MCF 10A (cell line): ENCODE data around the gene GPC2. TPM values are rescaled to one million over a fixed set of nuclear protein-coding genes. Genes with fewer than 3 reads are reported as not detected.

ENCODE experiments used
- BruUV-seq: library from RNA; stranded (reverse); fragments of 400-500 nt; replicated peaks from 2 replicates; lab custom pipeline; 2021; lab: Mats Ljungman, UMichigan
- CTCF ChIA-PET: fragments of 300-600 bp; sonication (Branson Sonifier 250); formaldehyde crosslinking; extraction: SDS; loops from one replicate; lab custom pipeline; 2021; ENCODE audit warnings: antibody characterized with exemption, inconsistent platforms; lab: Yijun Ruan, JAX
- POLR2A ChIA-PET: fragments of 300-600, 350-650 bp; sonication (Branson Sonifier 250); formaldehyde crosslinking; extraction: SDS; loops from one replicate; lab custom pipeline; 2020; ENCODE audit warnings: antibody characterized with exemption, inconsistent platforms; lab: Yijun Ruan, JAX
- DNase-seq: peaks from one replicate; pipeline ENCODE4 v3.0.0-alpha.2; 2018; ENCODE audit not compliant: unreplicated experiment
- H3K27ac Mint-ChIP-seq: one replicate; pipeline ENCODE4 v1.8.0; 2022; ENCODE audit warnings: mild to moderate bottlenecking, low read depth, mixed read lengths; ENCODE audit not compliant: unreplicated experiment
- H3K27me3 Mint-ChIP-seq: one replicate; pipeline ENCODE4 v1.8.0; 2022; ENCODE audit warnings: mixed read lengths; ENCODE audit not compliant: insufficient read depth, unreplicated experiment
- H3K36me3 Mint-ChIP-seq: one replicate; pipeline ENCODE4 v1.8.0; 2022; ENCODE audit warnings: mild to moderate bottlenecking, moderate library complexity, mixed read lengths; ENCODE audit not compliant: insufficient read depth, unreplicated experiment
- H3K4me1 Mint-ChIP-seq: one replicate; pipeline ENCODE4 v1.8.0; 2022; ENCODE audit warnings: mixed read lengths; ENCODE audit not compliant: insufficient read depth, unreplicated experiment
- H3K4me3 Mint-ChIP-seq: one replicate; pipeline ENCODE4 v1.8.0; 2022; ENCODE audit warnings: mild to moderate bottlenecking, moderate library complexity, mixed read lengths; ENCODE audit not compliant: unreplicated experiment
- H3K9me3 Mint-ChIP-seq: one replicate; pipeline ENCODE4 v1.8.0; 2022; ENCODE audit warnings: mixed read lengths; ENCODE audit not compliant: unreplicated experiment
- CTCF ChIP-seq: fragments of 200-600 bp; IDR thresholded peaks from one replicate; pipeline ENCODE4 v1.8.0; 2022; ENCODE audit warnings: antibody characterized with exemption, mild to moderate bottlenecking; ENCODE audit not compliant: unreplicated experiment
- intact Hi-C: fragments of 100-400 bp; cut with micrococcal nuclease; formaldehyde crosslinking; loops from 2 replicates; pipeline ENCODE4 v1.14.1; 2022
- total RNA-seq: library from RNA; stranded (reverse); gene quantifications from 2 replicates; pipeline ENCODE4 v1.2.3, GENCODE V29; 2022

Gene GPC2
- total RNA-seq, 1 experiment from 2014 or later: 0.65 TPM

- no peak for TF ChIP-seq CTCF
- POLR2A ChIA-PET: no interaction called here
These were observed 36.5 kb upstream of the GPC2 start for GRCh38 chr7:100213672-100214071.

GRCh38 chr7:100212631-100213286 lies 35.6 kb upstream of the GPC2 start:
- H3K36me3 Mint-ChIP-seq: no peaks in the 10 kb centered on the region
- CTCF ChIA-PET: interaction anchor here (0.5 to 6.4 kb wide), 4 partner anchors 11 to 134 kb away, joined by 4 to 93 read pairs (median 7); no protein-coding TSS in a partner anchor
- peaks cover 6% of the 10 kb centered on the region for H3K4me1 Mint-ChIP-seq
- no TSS peak for BruUV-seq
- no peak for DNase-seq
- TF ChIP-seq CTCF: no peak
- H3K27me3 Mint-ChIP-seq: peaks cover 35% of the 10 kb centered on the region
- H3K4me3 Mint-ChIP-seq: no peak overlapping the region
- POLR2A ChIA-PET: no interaction called here
- H3K27ac Mint-ChIP-seq: no peak overlapping the region
- no peaks in the 10 kb centered on the region for H3K9me3 Mint-ChIP-seq
- intact Hi-C loops: no loop called here

More at GRCh38 chr7:100213672-100214071, 36.5 kb upstream of the GPC2 start:
- Mint-ChIP-seq H3K27me3 (peaks cover 26% of the 10 kb centered on the region), H3K27ac (no peak overlapping the region), H3K36me3 (no peaks in the 10 kb centered on the region), H3K4me1 (peaks cover 6% of the 10 kb centered on the region), H3K4me3 (no peak overlapping the region), H3K9me3 (no peaks in the 10 kb centered on the region)
- intact Hi-C loops: no loop called here
- no peak for DNase-seq
- CTCF ChIA-PET: interaction anchor here (0.5 to 6.4 kb wide), 3 partner anchors 81 to 164 kb away, joined by 3 to 93 read pairs (median 4); no protein-coding TSS in a partner anchor
- no TSS peak for BruUV-seq

GRCh38 chr7:100211342-100211780 lies 34.2 kb upstream of the GPC2 start:
- POLR2A ChIA-PET: interaction anchor here (1.4 kb wide), 1 partner anchor 11 kb away, joined by 3 read pairs; no protein-coding TSS in a partner anchor

More at GRCh38 chr7:100211342-100211780, 34.2 kb upstream of the GPC2 start:
- Mint-ChIP-seq H3K9me3 (no peaks in the 10 kb centered on the region), H3K27me3 (peaks cover 48% of the 10 kb centered on the region), H3K27ac (no peak overlapping the region), H3K36me3 (no peaks in the 10 kb centered on the region), H3K4me1 (no peaks in the 10 kb centered on the region), H3K4me3 (no peak overlapping the region)
- intact Hi-C loops: no loop called here
- no peak for TF ChIP-seq CTCF
- CTCF ChIA-PET: interaction anchor here (0.6 to 2.1 kb wide), 6 partner anchors 9 to 79 kb away, joined by 4 to 9 read pairs (median 5); no protein-coding TSS in a partner anchor
- no TSS peak for BruUV-seq
- no peak for DNase-seq
